SK-N-SH treated with all-trans-retinoic acid at 6 μM for 48 hours (cell line): Measurements from ENCODE around the gene SEC31A.

Source experiments
- ARNTL ChIP-seq: fragments of 450-650 bp; formaldehyde crosslinking; IDR thresholded peaks from 2 replicates; pipeline ENCODE4 v1.5.0; 2020; ENCODE audit warnings: low read depth, mild to moderate bottlenecking, moderate library complexity, borderline replicate concordance
- ESRRG ChIP-seq: fragments of 250-450 bp; sonication (Bioruptor Pico); IDR thresholded peaks from 2 replicates; pipeline ENCODE4 v1.6.1; 2021; ENCODE audit warnings: mild to moderate bottlenecking
- ISL1 ChIP-seq: fragments of 250-450 bp; sonication (Bioruptor Pico); IDR thresholded peaks from 2 replicates; pipeline ENCODE4 v2.1.2; 2022; ENCODE audit warnings: mild to moderate bottlenecking, moderate library complexity
- OSR1 ChIP-seq: fragments of 250-450 bp; sonication (Bioruptor Pico); IDR thresholded peaks from 2 replicates; pipeline ENCODE4 v1.8.0; 2022; ENCODE audit warnings: moderate library complexity, mild to moderate bottlenecking, inconsistent platforms
- RARB ChIP-seq: fragments of 250-450 bp; sonication (Bioruptor Pico); IDR thresholded peaks from 2 replicates; pipeline ENCODE4 v1.8.0; 2021; ENCODE audit warnings: mild to moderate bottlenecking, moderate library complexity
- TCF4 ChIP-seq: fragments of 250-450 bp; sonication (Bioruptor Pico); IDR thresholded peaks from 2 replicates; pipeline ENCODE4 v1.8.0; 2021; ENCODE audit warnings: mild to moderate bottlenecking, moderate library complexity, borderline replicate concordance
- ZFP3 ChIP-seq: fragments of 250-450 bp; sonication (Bioruptor Pico); IDR thresholded peaks from 2 replicates; pipeline ENCODE4 v1.5.0; 2020; ENCODE audit warnings: mild to moderate bottlenecking, moderate library complexity
- ZFP30 ChIP-seq: fragments of 450-650 bp; formaldehyde crosslinking; IDR thresholded peaks from 2 replicates; pipeline ENCODE4 v1.5.0; 2022; ENCODE audit warnings: mild to moderate bottlenecking, moderate library complexity
- ZNF8 ChIP-seq: fragments of 450-650 bp; formaldehyde crosslinking; IDR thresholded peaks from 2 replicates; pipeline ENCODE4 v1.5.0; 2020; ENCODE audit warnings: mild to moderate bottlenecking, moderate library complexity
- TF ChIP-seq, protein P1 (sequence below): fragments of 250-450 bp; sonication (Bioruptor Pico); IDR thresholded peaks from 2 replicates; pipeline ENCODE4 v1.8.0; 2020; ENCODE audit warnings: mild to moderate bottlenecking, moderate library complexity, borderline replicate concordance
- TF ChIP-seq, protein P2 (sequence below): fragments of 250-450 bp; sonication (Bioruptor Pico); IDR thresholded peaks from 2 replicates; pipeline ENCODE4 v1.5.1; 2021; ENCODE audit warnings: mild to moderate bottlenecking, moderate library complexity

DNA sequence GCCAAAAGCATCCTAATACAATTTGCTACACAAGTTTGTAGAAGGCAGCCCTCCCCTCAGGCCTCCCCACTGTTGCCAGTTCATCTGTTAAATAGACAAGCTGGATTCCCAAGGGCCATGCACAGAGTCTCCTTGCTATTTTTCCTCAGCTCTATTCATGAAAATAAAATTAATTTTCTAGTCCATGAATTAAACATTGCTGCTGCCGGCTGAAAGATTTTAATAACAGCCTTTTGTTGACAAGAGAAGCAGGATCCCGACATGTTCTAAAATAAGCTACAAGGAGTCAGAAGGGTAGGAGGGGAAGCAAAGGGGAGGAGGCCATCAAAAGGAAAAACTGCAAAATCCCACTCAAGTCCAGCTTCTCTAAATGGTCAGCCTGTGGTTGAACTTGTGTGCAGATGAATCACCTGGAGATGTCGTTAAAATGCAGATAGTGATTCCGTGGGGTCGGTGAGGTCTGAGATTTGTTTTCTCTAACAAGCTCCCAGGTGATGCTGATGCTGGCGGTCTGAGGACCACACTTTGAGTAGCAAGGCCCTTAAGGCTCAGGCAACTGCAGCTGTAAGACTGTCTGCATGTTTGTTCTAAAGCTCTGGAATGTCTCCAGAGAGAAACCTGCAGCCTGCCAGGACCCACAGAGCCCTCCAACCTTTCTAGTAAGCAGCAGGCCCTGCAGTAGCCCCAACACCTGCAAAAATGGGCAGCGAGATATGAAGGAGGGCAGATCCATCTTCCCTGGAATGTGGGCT is 101.8 kb downstream of the SEC31A start:
- TF ChIP-seq, protein P1, sequence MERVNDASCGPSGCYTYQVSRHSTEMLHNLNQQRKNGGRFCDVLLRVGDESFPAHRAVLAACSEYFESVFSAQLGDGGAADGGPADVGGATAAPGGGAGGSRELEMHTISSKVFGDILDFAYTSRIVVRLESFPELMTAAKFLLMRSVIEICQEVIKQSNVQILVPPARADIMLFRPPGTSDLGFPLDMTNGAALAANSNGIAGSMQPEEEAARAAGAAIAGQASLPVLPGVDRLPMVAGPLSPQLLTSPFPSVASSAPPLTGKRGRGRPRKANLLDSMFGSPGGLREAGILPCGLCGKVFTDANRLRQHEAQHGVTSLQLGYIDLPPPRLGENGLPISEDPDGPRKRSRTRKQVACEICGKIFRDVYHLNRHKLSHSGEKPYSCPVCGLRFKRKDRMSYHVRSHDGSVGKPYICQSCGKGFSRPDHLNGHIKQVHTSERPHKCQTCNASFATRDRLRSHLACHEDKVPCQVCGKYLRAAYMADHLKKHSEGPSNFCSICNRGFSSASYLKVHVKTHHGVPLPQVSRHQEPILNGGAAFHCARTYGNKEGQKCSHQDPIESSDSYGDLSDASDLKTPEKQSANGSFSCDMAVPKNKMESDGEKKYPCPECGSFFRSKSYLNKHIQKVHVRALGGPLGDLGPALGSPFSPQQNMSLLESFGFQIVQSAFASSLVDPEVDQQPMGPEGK, result no peak
- TF ChIP-seq ZNF8 (no peak), ZFP3 (CRISPR knock-in tag) (no peak), ARNTL (CRISPR knock-in tag) (no peak), TCF4 (CRISPR knock-in tag) (no peak), ISL1 (CRISPR knock-in tag) (no peak), ESRRG (CRISPR knock-in tag) (no peak), ZFP30 (CRISPR knock-in tag) (no peak), RARB (CRISPR knock-in tag) (no peak), OSR1 (CRISPR knock-in tag) (no peak)
- TF ChIP-seq, protein P2, sequence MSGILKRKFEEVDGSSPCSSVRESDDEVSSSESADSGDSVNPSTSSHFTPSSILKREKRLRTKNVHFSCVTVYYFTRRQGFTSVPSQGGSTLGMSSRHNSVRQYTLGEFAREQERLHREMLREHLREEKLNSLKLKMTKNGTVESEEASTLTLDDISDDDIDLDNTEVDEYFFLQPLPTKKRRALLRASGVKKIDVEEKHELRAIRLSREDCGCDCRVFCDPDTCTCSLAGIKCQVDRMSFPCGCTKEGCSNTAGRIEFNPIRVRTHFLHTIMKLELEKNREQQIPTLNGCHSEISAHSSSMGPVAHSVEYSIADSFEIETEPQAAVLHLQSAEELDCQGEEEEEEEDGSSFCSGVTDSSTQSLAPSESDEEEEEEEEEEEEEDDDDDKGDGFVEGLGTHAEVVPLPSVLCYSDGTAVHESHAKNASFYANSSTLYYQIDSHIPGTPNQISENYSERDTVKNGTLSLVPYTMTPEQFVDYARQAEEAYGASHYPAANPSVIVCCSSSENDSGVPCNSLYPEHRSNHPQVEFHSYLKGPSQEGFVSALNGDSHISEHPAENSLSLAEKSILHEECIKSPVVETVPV (CRISPR knock-in tag), result no peak
